ENCODE data around the gene PNMT.

The PNMT gene, protein sequence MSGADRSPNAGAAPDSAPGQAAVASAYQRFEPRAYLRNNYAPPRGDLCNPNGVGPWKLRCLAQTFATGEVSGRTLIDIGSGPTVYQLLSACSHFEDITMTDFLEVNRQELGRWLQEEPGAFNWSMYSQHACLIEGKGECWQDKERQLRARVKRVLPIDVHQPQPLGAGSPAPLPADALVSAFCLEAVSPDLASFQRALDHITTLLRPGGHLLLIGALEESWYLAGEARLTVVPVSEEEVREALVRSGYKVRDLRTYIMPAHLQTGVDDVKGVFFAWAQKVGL

DNA sequence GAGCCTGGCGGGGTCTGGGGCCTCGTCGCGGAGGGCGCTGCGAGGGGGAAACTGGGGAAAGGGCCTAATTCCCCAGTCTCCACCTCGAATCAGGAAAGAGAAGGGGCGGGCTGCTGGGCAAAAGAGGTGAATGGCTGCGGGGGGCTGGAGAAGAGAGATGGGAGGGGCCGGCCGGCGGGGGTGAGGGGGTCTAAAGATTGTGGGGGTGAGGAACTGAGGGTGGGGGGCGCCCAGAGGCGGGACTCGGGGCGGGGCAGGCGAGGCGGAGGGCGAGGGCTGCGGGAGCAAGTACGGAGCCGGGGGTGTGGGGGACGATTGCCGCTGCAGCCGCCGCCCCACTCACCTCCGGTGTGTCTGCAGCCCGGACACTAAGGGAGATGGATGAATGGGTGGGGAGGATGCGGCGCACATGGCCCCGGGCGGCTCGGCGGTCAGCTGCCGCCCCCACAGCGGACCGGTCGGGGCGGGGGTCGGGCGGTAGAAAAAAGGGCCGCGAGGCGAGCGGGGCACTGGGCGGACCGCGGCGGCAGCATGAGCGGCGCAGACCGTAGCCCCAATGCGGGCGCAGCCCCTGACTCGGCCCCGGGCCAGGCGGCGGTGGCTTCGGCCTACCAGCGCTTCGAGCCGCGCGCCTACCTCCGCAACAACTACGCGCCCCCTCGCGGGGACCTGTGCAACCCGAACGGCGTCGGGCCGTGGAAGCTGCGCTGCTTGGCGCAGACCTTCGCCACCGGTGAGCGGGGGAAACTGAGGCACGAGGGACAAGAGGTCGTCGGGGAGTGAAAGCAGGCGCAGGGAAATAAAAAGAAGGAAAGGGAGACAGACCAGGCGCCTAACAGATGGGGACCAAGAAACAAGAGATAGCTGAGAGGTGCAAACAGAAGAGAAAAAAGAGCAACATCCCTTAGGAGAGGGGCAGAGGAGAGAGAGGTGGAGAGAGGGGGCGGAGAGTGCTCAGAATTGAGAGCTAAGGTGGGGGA lies at the start of gene PNMT:
Gene PNMT (plus strand): TSS at position 509 of the 980 bp plus-strand sequence. CDS start 23 bp downstream, at position 532.
- DNase-seq, result peak; percentile 27

DNA sequence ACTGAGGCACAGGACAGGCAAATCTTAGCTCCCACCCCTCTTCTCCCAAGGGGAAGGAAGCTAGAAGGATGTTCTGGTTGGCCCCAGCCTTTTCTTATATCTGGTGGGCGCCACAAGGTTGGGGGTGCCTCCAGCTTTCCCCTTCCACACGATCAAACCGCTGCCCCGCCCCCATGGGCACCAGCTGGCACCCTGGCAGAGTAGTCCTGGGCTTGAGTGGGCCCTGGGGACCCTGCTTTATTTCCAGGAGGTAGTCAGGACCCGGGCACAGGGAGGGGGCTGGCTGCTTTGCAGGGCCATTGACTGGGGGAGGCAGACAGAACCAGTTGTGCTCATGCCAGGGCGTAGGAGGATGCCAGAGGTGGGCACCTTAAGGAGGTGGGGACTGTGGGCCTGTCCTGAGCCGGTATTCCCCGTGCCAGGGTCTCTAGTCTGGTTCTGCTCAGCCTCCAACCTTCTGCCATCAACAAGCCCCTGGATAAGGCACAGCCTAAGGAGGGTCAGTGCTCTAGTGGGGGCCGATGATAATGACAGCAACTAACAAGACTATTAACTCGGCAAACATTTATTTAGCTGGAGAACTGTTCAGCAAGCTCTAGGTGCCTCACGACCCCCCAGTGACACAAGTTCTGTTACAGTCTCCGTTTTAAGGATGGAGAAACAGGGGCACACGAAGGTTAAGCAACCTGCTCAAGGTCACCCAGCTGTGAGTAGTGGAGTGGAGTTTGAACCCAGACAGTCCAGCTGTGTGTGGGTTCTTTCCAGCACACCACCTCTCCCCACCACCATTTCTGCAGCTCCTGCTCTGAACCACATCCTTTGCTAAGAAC lies 49.1 kb upstream of the PNMT start:
- no peak for DNase-seq

GRCh38 chr17:39619786-39620101 lies 48.5 kb upstream of the PNMT start:
- DNase-seq, result no peak

DNA sequence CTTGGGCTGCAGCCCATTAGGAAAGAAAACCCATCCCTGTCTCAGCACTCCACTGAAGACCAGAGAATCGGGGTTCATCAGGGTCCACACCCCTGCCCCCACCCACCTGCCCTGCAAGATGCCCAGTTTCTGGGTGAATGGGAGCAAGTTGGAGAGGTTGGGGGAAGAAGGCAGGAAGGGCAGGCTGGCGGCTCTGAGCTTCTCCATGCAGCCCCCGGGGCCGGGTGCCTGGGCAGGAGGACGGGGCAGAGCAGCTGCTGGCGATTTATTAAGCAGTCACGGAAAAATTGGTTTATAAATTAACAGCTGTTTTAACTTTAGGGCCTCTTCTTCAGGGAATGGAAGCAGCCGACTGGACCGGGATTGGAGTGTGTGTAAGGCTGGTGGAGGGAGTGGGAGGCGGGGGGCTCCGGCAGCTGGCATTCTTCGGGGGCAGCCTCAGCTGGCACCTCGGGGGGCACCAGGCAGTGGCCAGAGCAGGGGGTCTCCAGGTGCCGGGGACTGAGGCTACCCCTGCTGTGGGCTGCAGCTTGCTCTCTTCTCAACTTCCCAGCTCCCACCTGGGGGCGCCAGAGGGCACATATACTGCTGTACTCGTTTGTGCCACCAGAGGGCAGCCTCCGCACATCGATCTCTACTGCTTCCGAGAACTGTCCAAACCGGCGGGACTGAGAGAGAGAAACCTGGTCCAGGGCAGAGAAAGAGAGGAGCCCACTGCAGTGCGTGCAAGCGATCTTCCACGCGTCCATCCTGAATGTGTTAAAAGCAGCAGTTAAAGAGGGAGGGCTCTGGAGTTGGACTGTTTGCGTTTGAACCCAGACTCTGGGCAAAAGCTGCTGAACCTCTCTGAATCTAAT lies 46.5 kb upstream of the PNMT start:
- peak; percentile 66 for DNase-seq

GRCh38 chr17:39622380-39623006 lies 45.8 kb upstream of the PNMT start:
- DNase-seq, result no peak

DNA sequence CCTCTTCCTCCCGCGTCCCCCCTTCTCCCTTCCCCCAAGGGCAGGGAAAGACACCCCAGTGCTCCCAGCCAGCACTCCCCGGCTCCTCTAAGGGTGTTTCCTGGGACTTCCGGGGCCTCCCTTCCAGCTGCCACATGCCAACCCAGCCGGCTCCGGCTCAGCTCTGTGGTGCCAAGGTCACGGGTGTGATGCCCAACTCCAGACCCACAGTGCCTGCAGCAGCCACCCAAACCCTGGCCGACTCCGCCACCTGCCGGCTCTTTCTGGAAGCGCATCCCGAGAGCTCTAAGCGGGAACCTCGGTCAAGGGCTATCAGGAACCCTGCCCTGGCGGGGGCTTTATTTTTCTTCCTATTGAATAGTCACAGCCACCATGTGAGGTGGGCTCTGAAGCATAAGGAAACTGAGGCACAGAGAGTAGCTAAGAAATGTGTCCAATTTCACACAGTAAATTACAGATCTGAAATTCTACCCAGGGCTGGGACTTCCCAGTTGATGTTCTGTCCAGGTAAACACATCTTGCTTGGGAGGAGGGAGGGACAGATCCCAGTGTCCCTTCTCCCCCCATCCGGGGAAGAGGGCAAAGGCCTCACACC lies 44.8 kb upstream of the PNMT start:
- peak; percentile 73 for DNase-seq

- DNase-seq, result no peak
Observed at GRCh38 chr17:39624313-39624712, 43.9 kb upstream of the PNMT start.

DNA sequence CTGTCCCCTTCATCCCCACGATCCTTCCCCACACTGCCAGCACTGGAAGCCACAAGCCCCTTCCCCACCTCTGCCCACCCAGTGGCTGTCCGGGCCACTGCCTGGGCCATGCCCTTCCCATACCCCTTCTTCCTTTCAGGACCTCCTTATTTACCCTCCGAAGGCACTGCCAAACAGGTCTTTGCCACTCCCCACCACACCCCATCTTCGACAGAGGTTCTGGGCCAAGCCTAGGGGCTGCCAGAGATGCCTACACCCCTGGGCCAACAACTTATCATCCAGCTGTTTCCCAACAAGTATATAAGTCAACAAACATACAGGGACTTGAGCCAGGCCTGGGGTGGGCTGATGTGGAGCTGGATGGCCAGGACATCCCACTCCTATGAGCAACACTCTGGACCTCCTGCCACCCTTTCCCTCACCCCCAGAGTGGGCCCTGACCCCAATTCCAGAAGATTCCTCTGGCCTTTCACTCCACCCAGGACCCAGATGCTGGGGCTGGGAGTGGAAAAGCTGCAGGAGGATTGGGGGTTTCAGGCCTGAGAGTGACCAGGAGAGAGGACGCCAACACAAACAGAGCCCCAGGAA lies 43.0 kb upstream of the PNMT start:
- DNase-seq, result no peak

- no peak for DNase-seq
Observed at GRCh38 chr17:39626171-39627046, 41.8 kb upstream of the PNMT start, which contains the start of gene PPP1R1B. PPP1R1B (plus strand) TSS chr17:39626952; CDS start chr17:39627393, 441 bp downstream.

GRCh38 chr17:39627047-39627711 lies 41.1 kb upstream of the PNMT start:
- no peak for DNase-seq

GRCh38 chr17:39627712-39628516 lies 40.3 kb upstream of the PNMT start:
- no peak for DNase-seq

GRCh38 chr17:39628655-39629493 lies 39.4 kb upstream of the PNMT start:
- DNase-seq, result no peak

DNA sequence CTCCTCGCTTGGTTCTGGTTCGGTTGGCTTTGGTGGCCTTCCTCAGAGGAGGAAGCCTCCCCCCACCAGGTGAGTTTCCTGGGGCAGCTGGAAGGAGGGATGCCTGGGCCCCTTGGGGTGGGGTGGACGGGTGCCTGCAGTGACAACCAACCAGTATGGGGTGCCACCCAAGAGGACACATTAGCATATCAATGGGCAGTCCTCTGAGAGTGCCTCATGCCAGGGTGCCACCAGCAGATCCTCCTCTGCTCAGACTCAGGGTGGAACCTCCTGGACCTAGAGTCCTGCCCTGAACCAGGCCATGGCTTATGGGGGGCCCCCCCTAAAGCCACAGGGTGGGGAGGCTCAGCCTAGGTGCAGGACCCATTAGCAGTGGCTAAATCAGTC lies 38.8 kb upstream of the PNMT start:
- no peak for DNase-seq

DNA sequence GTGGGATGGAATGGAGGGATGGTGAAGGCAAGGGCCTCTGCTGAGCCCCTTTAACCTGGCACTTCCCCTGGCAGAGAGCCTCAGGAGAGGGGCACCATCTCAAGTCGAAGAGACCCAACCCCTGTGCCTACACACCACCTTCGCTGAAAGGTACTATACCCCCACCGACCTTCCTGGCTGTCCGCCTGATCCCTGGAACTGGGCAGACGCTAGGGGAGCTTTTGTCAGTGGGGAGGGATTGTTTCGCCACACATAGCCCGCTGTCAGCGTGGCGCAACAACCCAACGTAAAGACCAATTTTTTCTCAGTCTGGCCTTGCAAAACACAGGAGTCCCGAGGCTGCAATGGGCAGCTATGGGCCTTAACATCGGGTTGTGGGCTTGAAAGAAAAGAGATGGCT lies 38.4 kb upstream of the PNMT start:
- no peak for DNase-seq

DNA sequence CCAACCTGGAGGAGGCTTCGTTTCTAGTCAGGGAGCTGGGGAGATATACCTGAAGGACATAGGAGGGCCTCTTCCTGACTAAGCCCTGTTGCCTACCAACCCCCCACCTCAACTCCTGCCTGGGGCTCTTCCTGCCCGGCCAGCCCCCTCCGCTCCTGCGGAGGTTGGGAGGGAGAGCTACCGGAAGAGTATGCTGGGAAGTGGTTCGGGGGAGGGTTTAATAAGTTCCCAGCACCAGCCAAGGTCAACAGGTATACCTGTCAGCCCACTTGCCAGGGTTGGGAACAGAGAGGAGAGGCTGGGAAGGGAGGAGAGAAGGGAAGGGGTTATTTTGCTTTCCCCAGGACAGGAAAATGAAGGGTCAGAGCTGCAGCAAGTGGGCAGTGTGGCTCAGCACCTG lies 36.9 kb upstream of the PNMT start:
- DNase-seq, result no peak

GRCh38 chr17:39632153-39632941 lies 35.9 kb upstream of the PNMT start:
- DNase-seq, result no peak
